ENCODE results near the gene E2F6. TPM values are rescaled to one million over a fixed set of nuclear protein-coding genes. Genes with fewer than 3 reads are reported as not detected.

E2F6 gene
- total and polyA plus RNA-seq, 2 of the 8 experiments (the other 6 are each of a cell fraction or from before 2014, with no cell fraction given), result 8.3 to 14.9 TPM

GRCh38 chr2:11512431-11512830 is 46.5 kb upstream of the E2F6 start (continued):
- TF ChIP-seq ATF3 (IDR thresholded peaks at IDR 0.05; ENCODE audit: insufficient read depth, low read depth, low read length) (no peak), EZH2 (IDR thresholded peaks at IDR 0.05; ENCODE audit: low read depth, low read length, severe bottlenecking) (no peak), CREB1 (IDR thresholded peaks at IDR 0.05) (no peak), SAP30 (IDR thresholded peaks at IDR 0.05; ENCODE audit: insufficient read depth, insufficient replicate concordance, low read length) (no peak), HDAC6 (IDR thresholded peaks at IDR 0.05; ENCODE audit: low read depth, low read length) (no peak), KDM5A (IDR thresholded peaks at IDR 0.05; ENCODE audit: low read length) (no peak)

Data from H1 (cell line).